NCI-H2171 treated with DMSO at 0.1 percent for 48 hours (cell line): ENCODE results near the gene IMP4.

Source experiments
- DNase-seq: peaks from one replicate; lab custom pipeline; 2025; lab: John Stamatoyannopoulos, UW

Gene IMP4

GRCh38 chr2:130377491-130377890, 34.8 kb downstream of the IMP4 start:
- no peak for DNase-seq

GRCh38 chr2:130378206-130378897, 35.7 kb downstream of the IMP4 start:
- no peak for DNase-seq

GRCh38 chr2:130378898-130379214, 36.2 kb downstream of the IMP4 start:
- no peak for DNase-seq

GRCh38 chr2:130380096-130380934, 37.6 kb downstream of the IMP4 start:
- no peak for DNase-seq

GRCh38 chr2:130381145-130381544, 38.4 kb downstream of the IMP4 start:
- DNase-seq, result no peak

- no peak for DNase-seq
These were observed 38.9 kb downstream of the IMP4 start for GRCh38 chr2:130381619-130382018.

GRCh38 chr2:130382313-130382917, 39.7 kb downstream of the IMP4 start:
- no peak for DNase-seq

GRCh38 chr2:130385709-130386108, 43.0 kb downstream of the IMP4 start:
- no peak for DNase-seq

GRCh38 chr2:130387071-130387400, 44.3 kb downstream of the IMP4 start:
- no peak for DNase-seq

GRCh38 chr2:130387804-130388203, 45.1 kb downstream of the IMP4 start:
- no peak for DNase-seq

GRCh38 chr2:130388221-130388907, 45.7 kb downstream of the IMP4 start:
- no peak for DNase-seq

- DNase-seq, result no peak
These were observed 46.7 kb downstream of the IMP4 start for GRCh38 chr2:130389358-130389757.

- no peak for DNase-seq
These were observed 47.1 kb downstream of the IMP4 start for GRCh38 chr2:130389783-130390182.

- no peak for DNase-seq
These were observed 47.9 kb downstream of the IMP4 start for GRCh38 chr2:130390460-130391057.

GRCh38 chr2:130391058-130391871, 48.6 kb downstream of the IMP4 start:
- peak; percentile 70 for DNase-seq

- DNase-seq, result peak; percentile 70
These were observed 49.4 kb downstream of the IMP4 start for GRCh38 chr2:130391872-130392670.

- DNase-seq, result no peak
These were observed 50.7 kb downstream of the IMP4 start for GRCh38 chr2:130393318-130393910.
